Measurements from ENCODE around the gene C7.

Gene C7

GRCh38 chr5:40928886-40929448, 19.7 kb downstream of the C7 start:
- DNase-seq = no peak

- no peak for DNase-seq
These were observed 23.5 kb downstream of the C7 start for GRCh38 chr5:40932766-40933165.

GRCh38 chr5:40937075-40937474, 27.8 kb downstream of the C7 start:
- DNase-seq = no peak

GRCh38 chr5:40939753-40940152, 30.5 kb downstream of the C7 start:
- DNase-seq = no peak

- no peak for DNase-seq
These were observed 35.8 kb downstream of the C7 start for GRCh38 chr5:40945111-40945510.

- DNase-seq = no peak
These were observed 46.0 kb downstream of the C7 start for GRCh38 chr5:40955313-40955712.

GRCh38 chr5:40957048-40957447, 47.8 kb downstream of the C7 start:
- no peak for DNase-seq

GRCh38 chr5:40958811-40959210, 49.5 kb downstream of the C7 start:
- no peak for DNase-seq

GRCh38 chr5:40960037-40960436, 50.7 kb downstream of the C7 start:
- DNase-seq = no peak

- no peak for DNase-seq
These were observed 53.1 kb downstream of the C7 start for GRCh38 chr5:40962207-40962955.

GRCh38 chr5:40972434-40972833, 63.1 kb downstream of the C7 start:
- no peak for DNase-seq

- no peak for DNase-seq
These were observed 64.2 kb downstream of the C7 start for GRCh38 chr5:40973364-40974004.

- DNase-seq = no peak
These were observed 66.7 kb downstream of the C7 start for GRCh38 chr5:40976041-40976440.

- no peak for DNase-seq
These were observed 67.5 kb downstream of the C7 start for GRCh38 chr5:40976836-40977235.

GRCh38 chr5:40981420-40981819, 72.1 kb downstream of the C7 start:
- DNase-seq = no peak

GRCh38 chr5:40983781-40984180, 74.5 kb downstream of the C7 start:
- no peak for DNase-seq

- no peak for DNase-seq
These were observed 75.6 kb downstream of the C7 start for GRCh38 chr5:40984884-40985283.

GRCh38 chr5:40985501-40985900, 76.2 kb downstream of the C7 start:
- DNase-seq = no peak

GRCh38 chr5:40986666-40987065, 77.4 kb downstream of the C7 start:
- no peak for DNase-seq

GRCh38 chr5:40987349-40987748, 78.1 kb downstream of the C7 start:
- no peak for DNase-seq

GRCh38 chr5:40988746-40989510, 79.6 kb downstream of the C7 start:
- no peak for DNase-seq

GRCh38 chr5:40991168-40991980, 82.1 kb downstream of the C7 start:
- no peak for DNase-seq

All from stimulated activated CD4-positive, alpha-beta T cell treated with anti-CD3 and anti-CD28 coated beads, Interleukin-12 subunit alpha, Interleukin-12 subunit beta, amount 100 ng/mL, for 4 hours (primary cell).